Measurements from ENCODE around the gene SPART. TPM values are rescaled to one million over a fixed set of nuclear protein-coding genes. Genes with fewer than 3 reads are reported as not detected.
"Not testable (repeated sequence)": the region's sequence is repeated elsewhere in the genome, so short reads cannot be mapped to it uniquely, and the experiment has no call there.

SPART gene
- total RNA-seq, 1 donor from 2014 or later: 21.2 TPM

GRCh38 chr13:36331280-36331679 is 14.9 kb downstream of the SPART start:
- no peak overlapping the region for H3K4me3 ChIP-seq (ENCODE audit: low read depth, low read length)
- DNase-seq (ENCODE audit: low read depth): no peak
- no peak for TF ChIP-seq CTCF (conservative IDR thresholded peaks at IDR 0.05; ENCODE audit: low read depth, low read length)

- no peak for TF ChIP-seq CTCF (conservative IDR thresholded peaks at IDR 0.05; ENCODE audit: low read depth, low read length)
- H3K4me3 ChIP-seq (ENCODE audit: low read depth, low read length): no peak overlapping the region
- DNase-seq (ENCODE audit: low read depth): no peak
These were observed 16.8 kb downstream of the SPART start for GRCh38 chr13:36329361-36329760.

GRCh38 chr13:36328821-36329220 is 17.4 kb downstream of the SPART start:
- no peak overlapping the region for H3K4me3 ChIP-seq (ENCODE audit: low read depth, low read length)
- TF ChIP-seq CTCF (conservative IDR thresholded peaks at IDR 0.05; ENCODE audit: low read depth, low read length): no peak
- no peak for DNase-seq (ENCODE audit: low read depth)

- no peak for DNase-seq (ENCODE audit: low read depth)
- H3K4me3 ChIP-seq (ENCODE audit: low read depth, low read length): no peak overlapping the region
- TF ChIP-seq CTCF (conservative IDR thresholded peaks at IDR 0.05; ENCODE audit: low read depth, low read length): no peak
These were observed 20.3 kb downstream of the SPART start for GRCh38 chr13:36325912-36326311.

- H3K4me3 ChIP-seq (ENCODE audit: low read depth, low read length); DNase-seq (ENCODE audit: low read depth): not testable (repeated sequence)
These were observed 21.3 kb downstream of the SPART start for GRCh38 chr13:36324881-36325280.

- no peak for TF ChIP-seq CTCF (conservative IDR thresholded peaks at IDR 0.05; ENCODE audit: low read depth, low read length)
- DNase-seq (ENCODE audit: low read depth): no peak
- H3K4me3 ChIP-seq (ENCODE audit: low read depth, low read length): no peak overlapping the region
These were observed 22.1 kb downstream of the SPART start for GRCh38 chr13:36323951-36324566.

GRCh38 chr13:36323408-36323807 is 22.8 kb downstream of the SPART start:
- no peak for TF ChIP-seq CTCF (conservative IDR thresholded peaks at IDR 0.05; ENCODE audit: low read depth, low read length)
- DNase-seq (ENCODE audit: low read depth): no peak
- no peak overlapping the region for H3K4me3 ChIP-seq (ENCODE audit: low read depth, low read length)

- not testable (repeated sequence) for DNase-seq (ENCODE audit: low read depth)
These were observed 26.4 kb downstream of the SPART start for GRCh38 chr13:36319793-36320192.

More at GRCh38 chr13:36319793-36320192, 26.4 kb downstream of the SPART start:
- not testable (repeated sequence) for H3K4me3 ChIP-seq (ENCODE audit: low read depth, low read length)
